Fibroblast of lung (primary cell): ENCODE results near the gene PPP1R14D.

Experiments
- CTCF ChIP-seq, 2 donors: IDR thresholded peaks in 1 of 2; conservative IDR thresholded peaks in 1 of 2; 1 replicate in 1 of 2; 2 replicates in 1 of 2; pipeline ENCODE4 v1.5.1; 2011 to 2012; ENCODE audit warnings: low read length in 2 of 2, control low read depth in 1 of 2, inconsistent platforms in 1 of 2, low read depth in 1 of 2, mild to moderate bottlenecking in 1 of 2
- EZH2 ChIP-seq: IDR thresholded peaks from 2 replicates; pipeline ENCODE4 v1.5.1; 2012; ENCODE audit warnings: low read length, control low read depth, mild to moderate bottlenecking; ENCODE audit errors: missing control alignments

DNA sequence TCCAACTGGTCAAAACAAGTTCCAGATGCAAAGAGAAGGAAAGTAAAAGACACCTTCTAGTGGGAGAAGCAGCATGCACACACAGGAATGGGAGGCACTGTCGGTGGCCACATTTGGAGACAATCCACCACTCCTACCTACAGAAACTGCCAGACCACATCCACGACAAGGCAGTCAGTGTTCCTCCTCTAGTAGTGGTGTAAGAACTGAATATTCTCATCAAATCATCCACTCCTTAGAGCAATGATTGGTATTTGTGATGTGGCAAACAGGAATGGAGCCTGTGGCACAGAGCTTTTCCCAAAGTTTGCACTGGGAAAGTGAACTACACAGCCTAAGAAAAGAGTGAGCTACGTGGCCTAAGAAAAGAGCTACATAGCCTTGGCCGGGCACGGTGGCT lies 10.2 kb upstream of the PPP1R14D start:
- TF ChIP-seq EZH2 (no peak), CTCF (conservative IDR thresholded peaks at IDR 0.05 in 1 of 2, IDR thresholded peaks at IDR 0.05 in 1 of 2; ENCODE audit: low read depth in 1 of 2, low read length in 2 of 2) (no peak)
